Dermis blood vessel endothelial cell (primary cell): ENCODE measurements around the gene PPP1R1B. TPM values are rescaled to one million over a fixed set of nuclear protein-coding genes. Genes with fewer than 3 reads are reported as not detected.

Experiments
- DNase-seq: peaks from one replicate; pipeline ENCODE4 v3.0.0; 2010
- total RNA-seq: library from RNA; depleted of rRNA; stranded (reverse); fragments of >200 nt; gene quantifications from 2 replicates; pipeline ENCODE4 v1.2.3, GENCODE V29; 2014

PPP1R1B gene
- total RNA-seq, 1 donor from 2014 or later = not detected

DNA sequence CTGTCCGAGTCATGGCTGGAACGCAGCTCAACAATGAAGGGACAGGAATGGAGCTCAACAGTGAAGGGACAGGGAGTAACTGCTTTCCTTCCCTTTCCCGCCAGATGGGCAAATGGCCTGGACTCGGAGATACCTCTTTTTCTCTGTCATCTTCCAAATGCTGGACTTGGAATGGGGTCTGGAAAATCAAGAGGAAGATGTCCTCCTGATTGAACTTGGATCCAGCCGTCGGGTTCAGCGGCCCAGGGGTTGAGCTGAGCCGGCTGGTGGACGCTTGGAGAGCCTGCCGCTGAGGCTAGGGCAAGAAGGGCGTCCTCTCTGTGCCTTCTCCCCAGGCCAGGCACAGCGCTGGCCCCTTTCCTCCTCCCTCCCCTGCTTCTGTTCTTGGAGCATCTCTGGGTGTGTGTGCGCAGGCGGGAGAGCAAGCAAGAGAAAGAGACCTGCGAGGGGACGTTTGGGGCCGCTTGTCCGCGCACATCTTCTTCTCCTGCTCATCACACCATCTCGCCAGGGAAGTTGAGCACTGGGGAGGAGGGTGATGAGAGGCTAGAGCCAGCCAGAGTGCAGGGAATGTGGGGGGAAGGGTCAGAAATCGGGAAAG is 25.7 kb upstream of the PPP1R1B start:
- DNase-seq = no peak

DNA sequence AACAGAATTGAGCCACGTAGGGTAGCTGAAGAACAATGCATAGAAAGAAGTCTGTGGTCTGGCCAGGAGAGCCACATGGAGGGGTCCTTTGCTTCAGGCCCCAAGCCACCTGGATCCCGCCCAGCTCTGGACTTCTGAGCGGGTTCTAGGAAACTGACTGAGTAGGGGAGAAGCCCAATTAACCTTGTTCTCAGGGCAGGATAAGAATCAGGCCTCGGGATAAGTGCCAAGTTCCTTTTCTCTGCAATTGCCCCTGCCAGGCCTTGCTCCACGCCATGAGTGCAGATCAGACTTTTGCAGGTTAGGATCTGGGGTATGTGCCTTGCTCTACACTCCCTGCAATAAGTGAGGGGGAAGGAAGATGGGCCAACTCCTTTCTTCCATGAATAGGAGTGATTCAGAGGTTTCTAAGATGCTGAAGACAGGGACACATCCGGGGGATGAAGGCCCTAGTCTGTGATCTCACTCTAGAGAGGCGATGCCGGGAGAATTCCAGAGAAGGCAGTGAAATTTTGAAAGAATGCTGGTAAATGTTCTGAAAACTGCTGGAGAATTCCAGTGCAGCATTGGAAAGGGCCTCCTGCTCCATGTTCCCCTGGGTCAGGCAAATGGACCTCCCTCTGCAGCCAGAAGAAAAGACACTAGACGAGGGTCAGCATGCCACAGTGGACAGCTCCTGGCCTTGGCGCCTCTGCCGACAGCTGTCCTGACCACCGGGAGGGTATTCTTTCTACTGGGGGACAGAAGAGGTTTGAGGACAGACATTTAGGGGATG is 24.8 kb upstream of the PPP1R1B start:
- no peak for DNase-seq

DNA sequence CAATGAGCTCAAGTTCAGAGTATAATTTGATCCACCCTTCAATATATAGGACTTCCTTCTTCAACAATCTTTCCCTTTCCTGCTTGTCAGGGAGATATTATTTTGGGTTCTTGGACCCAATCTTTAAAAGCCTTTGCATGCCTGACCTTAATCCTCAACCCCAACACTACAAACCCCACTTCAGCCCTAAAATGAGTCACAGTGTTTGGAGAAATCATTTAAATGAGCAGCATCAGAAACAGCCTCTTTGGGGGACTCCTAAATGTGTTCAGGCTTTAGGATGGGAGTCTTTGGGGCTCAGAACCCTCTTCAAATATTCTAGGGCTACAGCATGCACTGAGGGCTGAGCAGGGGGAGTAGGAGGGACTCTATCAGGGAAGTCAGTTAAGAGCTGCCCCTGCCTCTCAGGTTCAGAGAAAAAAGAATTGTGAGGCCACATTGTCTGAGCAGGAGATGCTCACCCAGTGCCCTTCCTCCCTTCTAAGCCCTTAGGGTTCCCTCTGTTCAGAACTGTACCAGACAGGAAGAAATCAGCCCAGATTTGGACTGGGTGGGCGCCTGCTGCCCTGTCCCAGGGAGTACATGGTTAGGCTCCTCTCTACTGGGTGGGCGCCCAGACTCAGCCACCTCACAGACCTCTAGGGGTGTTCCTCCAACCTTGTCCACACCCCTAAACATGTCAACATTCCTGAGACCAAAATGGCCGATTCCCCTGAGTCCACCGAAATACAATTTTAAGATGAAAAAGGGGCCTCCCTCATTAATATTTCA is 24.0 kb upstream of the PPP1R1B start:
- no peak for DNase-seq

DNA sequence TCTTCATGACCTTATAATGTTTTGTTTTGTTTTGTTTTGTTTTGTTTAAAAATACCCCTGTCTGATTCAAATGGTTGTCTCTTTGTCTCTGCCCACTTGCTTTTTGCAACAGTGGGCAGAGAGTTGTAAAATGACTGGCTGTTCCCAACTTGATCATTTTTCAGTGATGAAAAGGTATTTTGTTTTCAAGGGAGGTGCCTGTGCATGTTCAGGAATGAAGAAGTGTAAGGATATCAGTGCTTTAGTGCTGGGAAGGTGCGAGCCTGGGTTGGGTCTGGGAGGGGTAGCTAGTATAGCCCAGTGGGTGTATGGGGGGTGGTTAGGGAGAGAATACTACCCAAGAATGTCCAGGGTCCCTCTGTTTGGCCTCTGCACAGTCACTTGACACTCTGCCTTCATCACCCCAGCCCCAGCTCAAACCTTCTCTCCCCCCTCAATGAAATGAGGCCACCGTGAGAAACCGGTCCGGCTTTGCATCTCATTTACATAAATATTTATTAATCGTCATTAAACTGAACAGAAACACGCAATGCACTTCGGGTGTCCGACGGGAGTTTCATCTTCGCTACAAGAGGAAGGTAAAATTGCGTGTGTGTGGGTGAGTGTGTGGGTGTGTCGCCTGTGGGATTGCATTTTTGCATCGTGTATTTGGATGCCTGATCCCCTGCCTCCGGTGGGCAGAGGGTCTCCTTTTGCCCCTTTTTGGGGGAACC is 23.3 kb upstream of the PPP1R1B start:
- no peak for DNase-seq

DNA sequence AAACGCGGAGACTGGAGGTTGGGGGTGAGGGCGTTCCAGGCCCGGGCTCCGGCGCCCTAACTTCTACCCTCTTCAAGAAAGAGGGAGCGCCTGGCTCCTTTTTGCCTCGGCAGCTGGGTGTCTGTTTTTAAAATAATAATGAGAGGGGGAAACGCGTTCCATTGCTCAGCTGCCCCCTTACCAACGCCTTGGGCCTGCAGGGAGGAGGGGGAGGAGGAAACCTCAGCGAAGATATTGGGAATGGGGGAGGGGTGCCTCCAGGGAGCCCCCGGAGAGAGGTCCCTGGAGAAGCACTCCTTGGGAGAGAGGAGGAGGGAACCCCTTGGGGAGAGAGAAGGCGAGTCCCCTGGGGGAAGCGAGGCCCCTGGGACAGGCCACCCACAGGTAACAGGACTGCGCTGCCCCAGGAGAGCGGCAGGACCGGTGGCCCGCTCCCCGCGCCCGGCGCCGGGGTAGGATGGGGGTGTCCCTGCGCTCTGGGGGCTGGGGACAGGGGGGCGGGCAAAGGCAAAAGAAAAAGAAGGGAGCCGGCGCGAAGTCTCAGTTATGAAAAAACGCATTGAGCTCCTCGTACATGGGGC is 21.8 kb upstream of the PPP1R1B start:
- no peak for DNase-seq

DNA sequence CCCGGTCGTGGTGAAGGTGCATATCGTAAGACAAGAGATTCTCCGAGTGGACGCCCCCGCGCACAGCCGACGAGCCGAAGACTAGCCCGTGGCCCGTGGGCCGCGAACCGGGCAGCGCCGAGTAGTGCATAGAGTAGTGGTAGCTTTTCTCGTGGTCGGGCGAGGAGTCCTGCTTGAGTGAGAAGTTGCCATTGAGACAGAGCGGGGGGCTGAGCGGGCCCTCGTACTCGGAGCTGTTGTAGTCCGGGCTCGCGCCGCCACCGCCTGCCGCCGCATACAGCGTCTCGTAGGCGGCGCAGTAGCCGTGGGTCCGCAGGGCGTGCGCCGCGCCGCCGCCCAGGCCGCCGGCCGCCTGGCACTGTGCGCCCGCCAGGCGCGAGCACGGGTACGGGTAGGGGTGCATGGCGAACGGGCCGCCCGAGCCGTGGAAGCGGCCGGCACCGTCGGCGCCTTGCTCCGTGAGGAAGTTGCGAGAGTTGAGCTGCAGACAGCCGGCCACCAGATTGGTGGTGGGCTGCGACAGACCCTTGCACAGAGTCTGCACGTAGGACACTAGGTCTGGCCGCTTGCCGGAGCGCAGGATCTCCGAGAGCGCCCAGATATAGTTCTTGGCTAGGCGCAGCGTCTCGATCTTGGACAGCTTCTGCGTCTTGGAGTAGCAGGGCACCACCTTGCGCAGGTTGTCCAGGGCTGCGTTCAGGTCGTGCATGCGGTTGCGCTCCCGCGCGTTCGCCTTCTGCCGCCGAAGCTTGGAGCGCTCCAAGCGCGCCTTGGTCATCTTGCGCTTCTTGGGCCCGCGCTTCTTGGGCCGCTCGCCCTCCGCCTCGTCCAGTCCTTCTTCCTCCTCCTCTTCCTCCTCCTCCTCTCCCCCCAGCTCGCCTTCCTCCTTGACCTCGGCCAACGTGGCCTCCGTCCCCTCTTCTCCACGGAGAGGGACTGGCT is 21.0 kb upstream of the PPP1R1B start:
- peak; percentile 23 for DNase-seq

DNA sequence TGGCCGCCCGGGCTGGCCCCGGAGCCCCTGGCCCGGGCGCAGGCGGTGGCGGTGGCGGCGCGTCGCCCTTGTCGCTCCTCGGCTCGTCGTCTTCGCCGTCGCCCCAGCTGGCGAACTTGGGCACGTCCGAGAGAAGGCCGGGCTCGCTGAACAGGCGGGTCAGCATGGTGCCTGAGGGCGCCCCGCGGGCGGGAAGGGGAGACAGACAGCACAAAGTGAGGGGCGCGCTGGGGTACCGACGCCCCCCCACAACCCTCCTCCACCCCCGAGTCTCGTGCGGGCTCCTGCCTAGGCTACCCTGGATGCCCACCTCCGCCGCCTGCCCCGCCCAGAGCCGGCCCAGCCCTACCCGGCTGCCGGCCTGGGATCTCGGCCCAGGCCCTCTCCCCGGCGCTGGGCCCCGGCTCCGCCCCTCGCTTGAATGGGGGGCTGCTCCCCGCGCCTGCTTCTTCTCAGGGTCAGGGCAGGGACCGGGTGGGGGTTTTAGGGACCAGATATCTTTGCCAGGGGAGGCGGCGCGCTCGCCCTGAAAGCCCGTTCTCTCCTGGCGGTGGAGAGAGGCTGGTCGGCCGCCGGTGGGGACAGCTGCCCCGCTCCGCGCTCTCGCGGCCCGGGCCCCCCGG is 20.2 kb upstream of the PPP1R1B start:
- DNase-seq = no peak

DNA sequence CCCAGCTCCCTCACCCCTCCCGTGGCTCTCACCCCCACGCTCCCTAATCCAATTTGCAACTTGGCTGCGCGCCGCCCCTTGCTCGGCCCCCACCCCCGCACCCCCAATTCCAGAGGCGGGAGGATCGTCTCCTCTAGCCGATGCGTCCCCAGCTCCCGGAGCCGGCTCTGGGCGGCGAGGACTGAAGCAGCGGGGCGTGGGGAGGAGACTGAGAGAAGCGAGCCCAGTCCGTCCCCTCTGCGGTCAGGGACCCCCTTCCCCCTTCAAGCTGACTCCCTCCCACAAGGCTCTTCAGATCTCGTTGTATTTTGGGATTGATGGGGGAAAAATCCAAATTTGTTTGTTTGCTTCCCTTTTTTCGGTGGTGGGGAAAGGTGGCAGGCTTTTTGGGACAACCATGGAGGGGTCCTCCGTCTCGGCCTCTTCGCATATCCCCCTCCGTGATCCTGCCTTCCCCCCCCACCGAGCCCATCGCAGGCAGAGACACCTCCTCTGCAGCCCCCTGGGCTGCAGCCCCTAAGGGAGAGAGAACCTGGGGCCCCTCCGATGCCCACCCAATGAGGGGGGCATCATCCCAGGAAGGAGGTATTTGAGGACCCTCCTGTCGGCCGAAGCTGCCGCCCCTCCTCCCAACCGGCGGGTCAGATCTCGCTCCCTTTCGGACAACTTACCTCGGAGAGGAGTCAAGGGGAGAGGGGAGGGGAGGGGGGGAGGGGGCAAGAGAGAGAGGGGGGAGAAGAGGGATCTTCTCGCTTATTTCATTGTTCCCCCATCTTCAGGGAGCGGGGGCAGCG is 19.5 kb upstream of the PPP1R1B start:
- DNase-seq = no peak

DNA sequence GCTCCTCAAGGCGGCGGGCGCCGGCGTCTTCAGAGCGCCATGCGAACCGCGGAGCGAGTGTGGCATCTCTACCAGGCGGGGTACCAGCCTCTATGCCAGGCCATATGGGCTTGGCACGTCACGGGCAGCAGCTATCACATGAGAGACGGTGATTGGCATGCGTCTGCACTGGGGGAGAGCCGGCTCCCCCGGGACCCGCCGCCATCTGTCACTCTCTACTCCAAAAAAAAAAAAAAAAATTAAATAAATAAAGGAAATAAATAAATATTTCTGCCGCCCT is 19.0 kb upstream of the PPP1R1B start, which contains the start of gene NEUROD2:
NEUROD2 (minus strand) TSS at position 70 of the 280 bp plus-strand sequence. CDS start 1,321 bp downstream, outside the sequence.
- DNase-seq = no peak

DNA sequence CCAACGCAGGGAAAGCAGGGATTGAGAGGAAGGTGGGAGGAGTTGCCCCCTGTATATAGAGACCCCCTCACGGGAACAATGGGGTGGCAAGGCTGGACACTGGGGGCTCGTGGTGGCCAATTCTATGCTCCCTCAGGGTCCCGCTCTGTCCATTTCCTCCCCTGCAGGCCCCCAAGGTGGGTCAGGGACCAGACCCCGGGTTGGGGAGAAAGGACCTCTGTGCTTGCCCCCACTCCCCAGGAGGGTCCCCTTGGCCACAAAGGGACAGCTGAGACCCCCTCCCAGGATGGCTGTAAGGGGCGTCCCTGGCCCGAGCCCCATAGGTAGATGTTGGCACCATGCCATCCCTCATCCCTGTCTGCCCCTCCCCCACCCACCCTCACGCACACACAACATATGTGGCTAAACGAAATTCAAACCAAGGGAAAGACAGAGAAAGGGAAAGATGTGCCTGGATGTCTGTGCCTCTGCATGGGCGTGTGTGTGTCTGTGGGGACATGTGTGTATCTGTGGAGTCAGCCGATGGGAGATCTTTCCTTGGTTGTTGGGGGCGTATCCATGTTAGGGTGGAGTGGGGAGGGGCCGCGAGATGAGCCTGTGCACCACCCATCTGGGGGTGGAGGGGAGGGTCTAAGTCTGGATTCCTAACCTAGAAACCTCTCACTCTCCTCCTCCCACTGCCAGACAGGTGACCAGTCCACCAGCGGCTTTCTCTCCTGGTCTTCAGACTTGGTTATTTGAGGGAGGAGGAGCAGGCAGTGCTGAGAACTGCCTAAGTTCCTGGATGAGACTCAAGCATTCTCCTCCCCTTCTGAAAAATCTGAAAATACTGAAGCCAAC is 18.4 kb upstream of the PPP1R1B start:
- DNase-seq = no peak

DNA sequence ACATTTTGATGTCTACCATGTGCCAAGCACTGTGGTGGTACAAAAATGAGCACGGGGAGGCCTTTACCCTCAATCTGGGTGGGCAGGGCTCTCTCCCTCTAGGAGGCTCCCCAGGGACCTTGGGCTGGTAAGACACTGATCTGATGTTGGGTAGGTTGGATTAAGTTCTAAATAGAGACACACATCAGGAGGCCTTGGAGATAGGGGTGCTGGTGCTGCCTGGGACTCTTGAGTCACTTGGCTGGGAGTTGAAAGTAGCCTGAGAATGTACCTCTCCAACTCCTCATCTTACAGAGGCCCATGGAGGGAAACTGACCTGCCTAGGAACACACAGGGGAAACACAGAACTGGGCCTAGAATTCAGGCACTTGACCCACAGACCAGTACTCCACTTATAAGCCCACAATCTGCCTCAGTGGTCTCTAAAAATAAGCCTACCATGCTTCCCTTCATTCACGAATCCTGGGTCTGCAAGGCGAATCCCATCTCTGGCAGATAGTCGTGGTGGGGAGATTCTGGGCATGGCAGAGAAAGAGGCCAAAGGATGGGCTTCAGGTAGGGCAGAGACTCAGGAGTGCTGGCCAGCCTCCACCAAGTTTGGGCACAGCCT is 17.2 kb upstream of the PPP1R1B start:
- DNase-seq = no peak

DNA sequence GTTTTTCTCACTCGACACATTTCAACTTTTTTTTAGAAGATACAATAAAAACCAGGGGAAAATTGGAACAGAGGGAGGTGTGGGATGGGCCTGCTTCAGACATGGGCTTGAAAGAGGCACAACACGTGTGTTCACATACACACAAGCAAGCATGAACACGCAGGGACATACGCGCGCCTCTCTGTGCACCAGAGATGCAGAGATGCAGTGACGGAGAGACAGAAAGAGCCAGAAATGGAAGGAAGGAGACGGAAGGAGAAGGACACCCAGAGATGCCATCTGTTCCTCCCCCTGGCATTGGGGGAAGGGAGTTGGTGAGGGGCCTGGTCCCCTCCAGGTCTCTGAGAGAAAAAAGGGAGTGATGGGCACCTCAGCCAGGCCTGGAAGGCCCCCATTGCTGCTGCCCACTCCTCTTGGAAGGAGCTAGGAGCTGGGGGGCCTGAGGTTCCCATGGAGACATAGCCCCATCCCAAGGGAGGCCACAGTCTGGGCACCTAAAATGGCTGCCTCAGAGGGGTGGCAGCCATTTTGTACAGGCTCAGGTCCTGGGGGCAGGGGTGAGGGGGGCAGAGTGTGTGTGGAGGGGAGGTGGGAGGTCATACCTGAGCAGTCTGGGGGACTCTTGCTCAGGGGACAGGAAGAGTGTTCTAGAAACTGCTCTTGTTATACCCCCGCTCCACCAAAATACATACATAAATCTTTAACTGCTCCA is 15.2 kb upstream of the PPP1R1B start:
- DNase-seq = no peak

DNA sequence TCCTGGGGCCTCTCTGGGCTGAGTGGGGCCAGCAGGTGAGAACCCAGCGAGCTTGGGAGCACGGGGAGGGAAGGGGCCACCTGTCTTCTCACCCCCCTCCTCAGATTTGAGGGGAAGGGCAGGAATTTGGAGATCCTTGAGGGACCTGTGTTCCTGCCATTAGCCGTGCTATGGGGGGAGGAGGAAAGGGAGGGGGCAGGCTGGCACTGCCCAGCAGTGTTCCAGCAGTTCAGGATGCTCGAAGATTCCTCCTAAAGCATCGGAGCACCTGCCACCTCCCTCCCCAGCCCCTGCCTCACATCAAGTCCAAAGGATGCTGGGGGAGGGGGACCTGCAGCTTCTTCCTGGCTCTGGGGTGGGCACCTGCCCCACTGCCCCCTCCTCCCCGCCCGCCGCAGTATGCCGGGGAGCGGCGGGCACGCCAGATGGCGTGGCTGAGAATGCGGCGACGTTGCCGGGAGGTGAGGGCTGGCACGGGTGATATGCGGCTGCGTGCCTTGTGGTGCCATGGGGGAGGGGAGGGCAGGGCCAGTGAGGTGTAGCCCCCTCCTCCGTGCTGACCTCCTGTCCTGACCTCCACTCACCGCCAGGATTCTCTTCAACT is 14.4 kb upstream of the PPP1R1B start:
- no peak for DNase-seq

DNA sequence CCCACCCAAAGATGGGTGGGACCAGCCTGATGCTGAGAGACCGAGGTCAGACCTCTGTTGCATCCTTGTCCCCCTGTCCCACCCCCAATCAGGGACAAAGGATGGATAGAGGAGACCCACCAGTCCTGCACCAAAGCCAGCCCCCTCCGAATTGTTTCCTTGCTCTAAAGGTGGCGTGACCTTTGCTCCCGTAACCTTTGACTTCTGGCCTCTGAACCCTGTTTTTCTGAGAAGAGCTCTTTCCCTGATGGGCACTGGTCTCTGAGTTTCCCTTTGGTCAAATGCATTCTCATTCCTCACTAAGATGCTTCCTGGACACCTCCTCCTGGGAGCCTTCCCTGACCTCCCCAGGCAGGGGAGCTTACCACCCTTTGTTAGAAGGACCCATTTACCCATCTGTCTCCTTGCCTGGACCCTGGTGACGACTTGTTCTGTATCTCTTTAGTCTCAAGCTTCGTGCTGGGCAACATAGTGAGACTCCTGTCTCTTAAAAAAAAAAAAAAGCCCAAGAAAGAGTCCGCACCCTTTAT is 13.8 kb upstream of the PPP1R1B start:
- no peak for DNase-seq

DNA sequence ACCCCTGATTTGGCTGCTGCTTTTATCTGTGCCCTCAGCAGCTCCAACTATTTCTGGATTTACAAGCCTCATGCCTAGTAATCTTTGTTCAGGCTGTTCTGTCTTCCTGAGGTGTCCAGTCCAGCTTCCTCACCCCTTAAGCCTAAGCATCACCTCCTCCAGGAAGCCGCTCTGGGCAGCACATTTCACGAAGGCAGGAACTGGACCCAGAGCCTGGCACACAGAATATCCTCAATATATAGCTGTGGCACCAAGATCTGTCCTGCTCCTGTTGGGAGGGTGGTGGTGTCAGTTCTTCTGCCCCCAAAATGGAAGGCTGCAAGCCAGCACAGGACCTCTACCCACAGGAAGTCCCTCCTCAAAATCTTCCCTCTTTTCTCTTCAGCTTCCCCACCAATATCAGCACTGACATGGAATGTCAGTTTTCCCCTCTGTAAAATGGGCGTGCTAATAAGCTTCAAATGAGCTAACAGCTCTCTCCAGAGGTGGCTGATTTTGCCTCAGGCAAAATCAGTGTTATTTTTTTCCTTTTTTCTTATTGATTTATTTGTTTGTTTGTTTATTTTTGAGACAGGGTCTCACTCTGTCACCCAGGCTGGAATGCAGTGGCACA is 12.1 kb upstream of the PPP1R1B start:
- DNase-seq = no peak

DNA sequence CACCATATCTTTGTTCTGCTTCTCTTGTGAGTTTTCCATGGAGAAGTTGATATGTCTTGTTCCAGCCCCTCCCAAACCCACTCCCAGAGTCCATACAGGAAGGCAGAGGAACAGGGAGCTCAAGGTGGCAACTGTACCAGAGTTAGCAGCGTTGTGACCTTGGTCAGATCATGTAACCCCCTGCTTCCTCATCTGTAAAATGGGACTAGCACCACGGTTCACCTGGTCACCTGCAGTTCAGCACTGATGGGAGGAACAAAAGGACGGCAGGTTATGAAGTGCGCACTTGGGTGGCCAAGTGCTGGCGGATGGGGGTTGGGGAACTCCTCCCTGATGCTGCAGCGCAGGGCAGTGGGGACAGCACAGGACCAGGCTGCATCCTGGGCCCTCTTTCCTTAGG is 11.3 kb upstream of the PPP1R1B start:
- DNase-seq = no peak

DNA sequence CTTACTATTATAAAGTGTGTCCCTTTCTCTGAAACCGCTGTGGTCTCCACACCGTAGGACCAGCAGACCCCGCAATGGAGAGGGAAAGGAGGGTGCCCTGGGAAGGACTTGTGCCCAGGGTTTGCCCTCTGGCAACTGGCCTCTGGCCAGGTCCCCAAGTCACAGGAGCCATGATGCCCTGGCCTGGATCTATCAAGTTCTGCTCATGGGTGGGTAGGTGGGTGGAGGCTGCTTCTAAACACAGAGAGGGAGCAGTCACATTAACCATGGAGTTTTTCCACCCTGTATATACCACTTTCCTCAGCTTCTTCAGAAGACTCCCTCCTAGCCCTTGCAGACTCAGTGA is 9.7 kb upstream of the PPP1R1B start:
- no peak for DNase-seq
